Hematopoietic multipotent progenitor cell treated with erythropoietin and hydrocortisone succinate and interleukin-3 and kit ligand, for 17 days (in vitro differentiated cells): ENCODE measurements around the gene GLT8D2.

Source experiments
- DNase-seq: peaks from one replicate; pipeline ENCODE4 v3.0.0-alpha.2; 2015; ENCODE audit warnings: low spot score

The GLT8D2 gene, protein sequence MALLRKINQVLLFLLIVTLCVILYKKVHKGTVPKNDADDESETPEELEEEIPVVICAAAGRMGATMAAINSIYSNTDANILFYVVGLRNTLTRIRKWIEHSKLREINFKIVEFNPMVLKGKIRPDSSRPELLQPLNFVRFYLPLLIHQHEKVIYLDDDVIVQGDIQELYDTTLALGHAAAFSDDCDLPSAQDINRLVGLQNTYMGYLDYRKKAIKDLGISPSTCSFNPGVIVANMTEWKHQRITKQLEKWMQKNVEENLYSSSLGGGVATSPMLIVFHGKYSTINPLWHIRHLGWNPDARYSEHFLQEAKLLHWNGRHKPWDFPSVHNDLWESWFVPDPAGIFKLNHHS

DNA sequence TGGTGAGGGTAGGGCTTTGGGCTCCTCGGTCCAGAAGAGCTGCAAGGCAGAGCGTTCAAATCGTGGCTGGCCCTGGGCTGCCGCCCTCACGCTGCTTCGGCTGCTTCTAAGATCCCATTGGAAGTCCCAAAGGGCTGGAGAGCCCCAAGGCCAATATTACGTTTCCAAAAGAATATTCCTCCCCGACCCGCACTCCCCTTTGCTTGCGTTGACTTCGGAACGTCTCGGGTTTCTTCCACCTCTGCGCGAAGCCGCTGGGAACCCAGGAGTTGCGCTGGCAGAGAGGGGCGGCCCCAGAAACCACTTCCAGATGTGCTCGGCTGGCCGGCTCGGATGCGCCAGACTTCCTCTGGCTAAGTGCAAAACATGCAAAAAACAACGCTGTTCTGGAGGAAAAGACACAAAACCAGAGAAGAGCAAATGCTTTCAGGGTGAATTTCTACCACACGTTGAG is at the start of gene GLT8D2:
GLT8D2 (minus strand) TSS at position 285 of the 454 bp plus-strand sequence. CDS start 30,539 bp downstream, outside the sequence.
- no peak for DNase-seq

DNA sequence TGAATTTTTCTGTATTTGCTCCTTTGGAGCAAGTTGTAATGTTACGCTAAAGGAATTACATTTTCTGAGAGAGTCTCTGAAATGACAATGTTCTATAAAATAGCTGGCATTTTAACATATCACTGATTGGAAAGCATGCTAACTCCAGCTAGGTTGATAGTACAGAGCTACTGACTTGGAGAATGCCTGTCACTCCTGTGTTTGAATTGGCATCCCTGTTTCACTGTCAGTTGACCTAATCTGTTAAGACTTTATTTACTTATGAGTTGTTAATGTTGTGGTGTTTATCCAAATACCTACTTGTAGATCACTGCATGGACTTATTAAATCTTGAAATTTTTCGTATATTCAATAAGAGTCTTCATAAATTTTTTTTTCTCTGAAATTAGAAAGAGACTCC is 48.0 kb upstream of the GLT8D2 start:
- no peak for DNase-seq

GRCh38 chr12:104095289-104095688 is 45.3 kb upstream of the GLT8D2 start:
- no peak for DNase-seq

GRCh38 chr12:104094284-104094683 is 44.3 kb upstream of the GLT8D2 start:
- DNase-seq, result no peak

DNA sequence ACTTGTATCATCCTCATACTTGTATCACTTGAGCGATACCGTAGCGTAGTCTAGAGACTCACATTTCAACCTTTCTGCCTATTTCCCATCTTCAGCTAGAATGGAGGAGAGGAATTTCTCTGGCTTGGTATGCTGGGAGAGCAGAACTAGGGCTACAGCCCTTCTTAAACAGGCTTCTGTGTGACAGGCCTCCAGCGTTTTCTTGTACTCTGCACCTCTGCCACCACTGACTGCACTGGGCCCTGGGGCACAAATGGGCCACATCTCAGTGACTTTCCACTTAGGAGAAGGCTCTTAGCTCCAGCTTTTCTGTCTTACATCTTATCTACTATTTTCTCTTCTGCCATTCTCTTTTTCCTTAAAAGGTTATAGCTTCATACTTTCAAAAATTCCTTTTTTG is 41.1 kb upstream of the GLT8D2 start:
- DNase-seq, result no peak

DNA sequence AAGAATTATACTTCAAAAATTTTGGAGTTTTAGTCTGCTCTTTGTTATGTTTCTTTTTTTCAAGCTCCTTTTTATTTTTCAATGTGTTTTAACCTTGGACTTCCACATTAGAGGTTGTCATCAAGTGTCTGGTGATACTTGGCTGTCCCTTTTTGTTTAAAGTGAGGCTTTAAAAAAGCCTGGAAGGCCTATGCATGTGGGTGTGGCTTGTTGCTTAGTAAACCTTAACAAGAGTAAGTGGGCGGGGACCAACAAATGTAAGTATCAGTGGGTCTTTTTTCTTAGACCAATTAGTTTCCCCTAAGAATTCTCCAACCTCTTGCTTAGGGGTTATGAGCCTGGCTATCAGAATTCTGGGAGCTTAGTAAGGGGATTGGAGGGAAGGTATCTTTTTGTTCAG is 40.7 kb upstream of the GLT8D2 start:
- DNase-seq, result no peak

- DNase-seq, result no peak
These were observed 33.9 kb upstream of the GLT8D2 start for GRCh38 chr12:104083769-104084475.

DNA sequence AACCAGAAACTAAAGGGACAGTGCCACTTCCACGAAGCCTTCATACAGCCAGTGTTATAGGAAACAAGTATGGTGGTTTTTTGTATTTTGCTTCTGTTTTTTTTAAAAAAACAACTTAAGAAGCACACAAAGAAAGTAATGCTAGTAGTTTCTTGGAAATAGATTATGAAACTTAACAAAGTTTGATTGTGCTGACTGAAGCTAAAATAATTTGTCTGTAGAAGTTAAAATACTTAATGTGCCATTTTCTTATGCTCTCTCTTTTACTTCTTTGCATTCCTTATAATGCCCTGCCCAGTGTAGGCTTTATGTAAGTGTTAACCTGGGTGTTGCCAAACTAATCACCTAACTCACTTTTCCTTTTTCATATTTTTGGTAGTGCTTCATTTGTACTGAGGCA is 30.8 kb upstream of the GLT8D2 start:
- no peak for DNase-seq

DNA sequence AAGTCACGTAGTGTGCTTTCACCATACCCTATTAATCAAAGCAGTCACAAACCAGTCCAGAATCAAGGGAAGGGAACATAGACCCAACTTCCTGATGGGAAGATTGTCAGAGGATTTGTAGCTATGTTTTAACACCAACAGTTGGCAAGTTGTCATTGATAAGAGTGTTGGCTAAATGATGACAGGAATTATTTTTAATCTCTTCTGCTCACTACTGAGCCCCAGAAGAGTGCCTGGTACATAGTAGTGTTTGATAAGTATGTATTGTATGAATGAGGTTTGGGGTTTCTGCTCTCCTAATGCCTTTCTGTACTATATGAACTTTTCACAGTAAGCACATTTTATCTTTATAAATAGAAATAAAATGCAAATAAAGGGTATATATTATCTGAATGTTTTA is 29.0 kb upstream of the GLT8D2 start:
- no peak for DNase-seq

- DNase-seq, result no peak
These were observed 23.7 kb upstream of the GLT8D2 start for GRCh38 chr12:104073699-104074098.

- DNase-seq, result no peak
These were observed 22.1 kb upstream of the GLT8D2 start for GRCh38 chr12:104072099-104072498.

- no peak for DNase-seq
These were observed 14.9 kb upstream of the GLT8D2 start for GRCh38 chr12:104064842-104065427.

GRCh38 chr12:104064031-104064841 is 14.2 kb upstream of the GLT8D2 start, which contains the start of gene HCFC2:
TSS of gene HCFC2 (plus strand) at chr12:104064531. CDS start at chr12:104064561, 30 bp downstream.
- DNase-seq, result peak; percentile 90

DNA sequence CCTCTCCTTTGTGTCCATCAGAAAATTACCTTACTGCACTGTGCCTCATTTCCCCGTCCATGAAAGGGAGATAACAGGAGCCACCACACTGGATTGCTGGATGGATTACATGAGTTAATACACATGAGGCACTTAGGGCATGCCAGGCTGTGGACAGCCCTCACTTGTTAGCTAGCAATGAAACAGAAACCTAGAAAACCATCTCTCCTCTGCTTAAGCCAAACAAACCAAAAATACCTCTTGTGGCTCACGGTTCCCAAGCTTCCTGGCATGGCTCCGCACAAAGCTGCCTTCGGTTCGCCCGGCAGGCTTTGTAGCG is 13.7 kb upstream of the GLT8D2 start:
- DNase-seq, result no peak

DNA sequence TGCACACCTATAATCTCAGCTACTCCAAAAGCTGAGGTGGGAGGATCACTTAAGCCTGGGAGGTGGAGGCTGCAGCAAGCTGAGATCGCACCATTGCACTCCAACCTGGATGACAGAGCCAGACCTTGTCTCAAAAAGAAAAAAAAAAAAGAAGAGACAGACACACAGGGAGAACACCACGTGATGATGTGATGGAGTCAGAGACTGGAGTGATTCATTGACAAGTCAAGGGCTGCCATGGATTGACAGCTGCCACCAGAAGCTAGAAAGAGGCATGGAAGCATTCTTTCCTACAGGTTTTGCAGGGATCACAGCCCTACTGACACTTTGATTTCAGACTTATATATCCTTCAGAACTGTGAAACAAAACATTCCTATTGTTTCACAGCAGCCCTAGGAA is 10.8 kb upstream of the GLT8D2 start:
- DNase-seq, result no peak

- no peak for DNase-seq
These were observed 10.0 kb upstream of the GLT8D2 start for GRCh38 chr12:104059963-104060362.

- no peak for DNase-seq
These were observed 8.8 kb upstream of the GLT8D2 start for GRCh38 chr12:104058802-104059201.

DNA sequence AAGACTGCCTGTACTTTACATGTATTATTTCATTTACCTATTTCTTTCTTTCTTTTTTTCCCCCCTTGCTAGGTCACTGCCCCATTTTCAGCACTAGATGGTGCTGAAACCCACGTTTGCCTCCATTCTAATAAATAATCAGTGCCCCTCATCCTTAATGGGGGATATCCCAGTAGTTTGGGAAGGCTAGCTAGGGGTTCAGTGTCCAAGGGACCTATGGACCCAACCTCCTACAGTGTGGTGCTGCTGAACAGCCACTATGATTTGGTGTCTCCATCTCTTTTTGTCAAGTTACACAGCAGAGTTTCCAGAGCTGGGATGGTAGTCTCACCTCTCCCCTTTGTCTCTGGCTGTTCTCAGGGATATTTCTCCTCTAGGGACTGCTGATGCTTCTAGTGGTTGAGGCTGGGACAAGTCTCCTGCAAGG is 7.8 kb upstream of the GLT8D2 start:
- peak; percentile 46 for DNase-seq

GRCh38 chr12:104056419-104056972 is 6.5 kb upstream of the GLT8D2 start:
- DNase-seq, result no peak

DNA sequence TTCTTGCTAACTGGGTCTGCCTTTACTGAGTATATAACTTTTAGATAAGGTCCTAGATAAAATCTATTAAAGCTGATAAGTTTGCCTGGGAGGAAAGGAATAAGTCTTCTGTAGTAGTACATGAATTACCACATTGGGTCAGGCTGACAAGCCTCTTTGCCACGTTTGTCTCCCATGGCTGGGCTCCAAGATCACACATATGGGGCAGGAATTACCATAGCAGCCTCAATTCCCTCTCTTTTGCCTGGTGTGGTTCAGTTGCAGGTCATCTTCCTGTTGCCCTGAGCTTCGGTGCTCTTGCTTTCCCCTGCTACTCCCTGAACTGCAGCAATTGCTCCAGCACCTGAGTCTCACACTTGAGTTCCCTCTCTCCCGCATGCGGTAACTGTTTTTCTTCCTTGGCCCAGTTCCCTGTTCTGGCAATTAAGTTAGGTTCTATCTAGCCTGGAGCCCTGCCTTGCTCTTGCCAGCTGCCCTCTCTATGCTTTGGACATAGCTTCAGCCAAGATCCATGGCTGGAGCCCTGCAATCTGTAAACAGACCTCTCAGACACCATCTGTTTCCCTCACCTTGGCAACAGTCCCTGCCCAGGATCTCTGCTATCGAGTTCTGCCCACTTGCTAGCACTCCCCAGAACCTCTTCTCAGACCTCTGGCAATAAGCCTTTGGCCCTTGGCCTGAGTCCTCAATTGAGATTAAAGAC is 5.8 kb upstream of the GLT8D2 start:
- no peak for DNase-seq

- no peak for DNase-seq
These were observed 4.8 kb upstream of the GLT8D2 start for GRCh38 chr12:104054681-104055346.
